ENCODE measurements around the gene PPP1R12B. TPM values are rescaled to one million over a fixed set of nuclear protein-coding genes. Genes with fewer than 3 reads are reported as not detected.
"Not testable (repeated sequence)": the region's sequence is repeated elsewhere in the genome, so short reads cannot be mapped to it uniquely, and the experiment has no call there.

PPP1R12B gene
- total and polyA plus RNA-seq, 2 donors (not counting 1 experiment from before 2014, with no cell fraction given), result 13.4 to 21.7 TPM

DNA sequence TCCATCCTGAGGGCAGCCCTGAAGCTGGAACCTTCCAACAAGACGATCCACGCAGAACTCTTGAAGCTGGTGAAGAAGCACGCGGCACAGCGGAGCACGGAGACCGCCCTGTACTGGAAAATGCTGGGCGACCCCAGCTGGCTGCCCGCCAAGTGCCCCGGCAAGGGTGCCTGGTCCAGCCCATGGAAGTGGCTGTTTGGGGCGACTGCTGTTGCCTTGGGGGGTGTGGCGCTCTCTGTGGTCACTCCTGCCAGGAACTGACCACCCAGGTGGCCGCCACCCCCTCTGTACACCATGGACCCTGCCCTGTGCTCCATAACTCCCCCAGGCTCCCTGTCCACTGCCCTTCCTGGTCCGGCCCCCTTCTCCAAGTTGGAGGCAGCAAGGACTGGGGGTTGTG is 90.8 kb downstream of the PPP1R12B start:
- Histone ChIP-seq H3K4me1 (ENCODE audit: control insufficient read depth, extremely low read depth, insufficient read depth, low read length) (no peaks in the 10 kb centered on the region), H3K9ac (ENCODE audit: insufficient read depth, low read length) (no peak overlapping the region), H3K79me2 (ENCODE audit: control insufficient read depth, insufficient read depth, low read length) (no peaks in the 10 kb centered on the region), H3K27ac (ENCODE audit: insufficient read depth, low read length) (no peak overlapping the region), H3K4me2 (ENCODE audit: extremely low read depth, insufficient read depth, low read length) (no peak overlapping the region), H3K9me3 (ENCODE audit: control insufficient read depth, insufficient read depth, low read depth, low read length) (no peaks in the 10 kb centered on the region), H4K20me1 (ENCODE audit: control insufficient read depth, extremely low read depth, insufficient read depth, low read length) (no peaks in the 10 kb centered on the region), H3K4me3 (replicated peaks in 1 of 4; ENCODE audit: control extremely low read depth in 1 of 4, insufficient read depth in 1 of 4, low read depth in 3 of 4, low read length in 4 of 4) (no peak overlapping the region), H3K36me3 (ENCODE audit: control insufficient read depth, insufficient read depth, low read length) (peaks cover 11% of the 10 kb centered on the region), H3K27me3 (ENCODE audit: control insufficient read depth, insufficient read depth, low read length) (no peaks in the 10 kb centered on the region), H2AFZ (ENCODE audit: low read length) (no peak overlapping the region)
- TF ChIP-seq, protein P1, sequence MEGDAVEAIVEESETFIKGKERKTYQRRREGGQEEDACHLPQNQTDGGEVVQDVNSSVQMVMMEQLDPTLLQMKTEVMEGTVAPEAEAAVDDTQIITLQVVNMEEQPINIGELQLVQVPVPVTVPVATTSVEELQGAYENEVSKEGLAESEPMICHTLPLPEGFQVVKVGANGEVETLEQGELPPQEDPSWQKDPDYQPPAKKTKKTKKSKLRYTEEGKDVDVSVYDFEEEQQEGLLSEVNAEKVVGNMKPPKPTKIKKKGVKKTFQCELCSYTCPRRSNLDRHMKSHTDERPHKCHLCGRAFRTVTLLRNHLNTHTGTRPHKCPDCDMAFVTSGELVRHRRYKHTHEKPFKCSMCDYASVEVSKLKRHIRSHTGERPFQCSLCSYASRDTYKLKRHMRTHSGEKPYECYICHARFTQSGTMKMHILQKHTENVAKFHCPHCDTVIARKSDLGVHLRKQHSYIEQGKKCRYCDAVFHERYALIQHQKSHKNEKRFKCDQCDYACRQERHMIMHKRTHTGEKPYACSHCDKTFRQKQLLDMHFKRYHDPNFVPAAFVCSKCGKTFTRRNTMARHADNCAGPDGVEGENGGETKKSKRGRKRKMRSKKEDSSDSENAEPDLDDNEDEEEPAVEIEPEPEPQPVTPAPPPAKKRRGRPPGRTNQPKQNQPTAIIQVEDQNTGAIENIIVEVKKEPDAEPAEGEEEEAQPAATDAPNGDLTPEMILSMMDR (conservative IDR thresholded peaks at IDR 0.05 in 1 of 2, IDR thresholded peaks at IDR 0.05 in 1 of 2; ENCODE audit: low read depth in 1 of 2, low read length in 2 of 2), result no peak
- no peak for TF ChIP-seq EZH2 (IDR thresholded peaks at IDR 0.05; ENCODE audit: low read length, missing control alignments)
- DNase-seq (ENCODE audit: low read depth in 2 of 2), result no peak

GRCh38 chr1:202448140-202448539 is 99.6 kb downstream of the PPP1R12B start:
- not testable (repeated sequence) for H4K20me1 ChIP-seq (ENCODE audit: control insufficient read depth, extremely low read depth, insufficient read depth, low read length); H3K4me3 ChIP-seq (replicated peaks in 1 of 4; ENCODE audit: control extremely low read depth in 1 of 4, insufficient read depth in 1 of 4, low read depth in 3 of 4, low read length in 4 of 4); H3K9me3 ChIP-seq (ENCODE audit: control insufficient read depth, insufficient read depth, low read depth, low read length); H2AFZ ChIP-seq (ENCODE audit: low read length); H3K4me2 ChIP-seq (ENCODE audit: extremely low read depth, insufficient read depth, low read length); H3K9ac ChIP-seq (ENCODE audit: insufficient read depth, low read length); DNase-seq (ENCODE audit: low read depth in 2 of 2); H3K27me3 ChIP-seq (ENCODE audit: control insufficient read depth, insufficient read depth, low read length); H3K36me3 ChIP-seq (ENCODE audit: control insufficient read depth, insufficient read depth, low read length); H3K4me1 ChIP-seq (ENCODE audit: control insufficient read depth, extremely low read depth, insufficient read depth, low read length); H3K79me2 ChIP-seq (ENCODE audit: control insufficient read depth, insufficient read depth, low read length); H3K27ac ChIP-seq (ENCODE audit: insufficient read depth, low read length)

DNA sequence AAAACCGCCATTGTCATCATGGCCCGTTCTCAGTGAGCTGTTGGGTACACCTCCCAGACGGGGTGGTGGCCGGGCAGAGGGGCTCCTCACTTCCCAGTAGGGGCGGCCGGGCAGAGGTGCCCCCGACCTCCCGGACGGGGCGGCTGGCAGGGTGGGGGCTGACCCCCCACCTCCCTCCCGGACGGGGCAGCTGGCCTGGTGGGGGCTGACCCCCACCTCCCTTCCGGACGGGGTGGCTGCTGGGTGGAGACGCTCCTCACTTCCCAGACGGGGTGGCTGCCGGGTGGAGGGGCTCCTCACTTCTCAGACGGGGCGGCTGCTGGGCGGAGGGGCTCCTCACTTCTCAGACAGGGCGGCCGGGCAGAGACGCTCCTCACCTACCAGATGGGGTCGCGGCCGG is 103.1 kb downstream of the PPP1R12B start:
- not testable (repeated sequence) for H3K9ac ChIP-seq (ENCODE audit: insufficient read depth, low read length); H4K20me1 ChIP-seq (ENCODE audit: control insufficient read depth, extremely low read depth, insufficient read depth, low read length); H3K27ac ChIP-seq (ENCODE audit: insufficient read depth, low read length); H3K36me3 ChIP-seq (ENCODE audit: control insufficient read depth, insufficient read depth, low read length); H3K27me3 ChIP-seq (ENCODE audit: control insufficient read depth, insufficient read depth, low read length); H3K4me3 ChIP-seq (replicated peaks in 1 of 4; ENCODE audit: control extremely low read depth in 1 of 4, insufficient read depth in 1 of 4, low read depth in 3 of 4, low read length in 4 of 4); H3K4me2 ChIP-seq (ENCODE audit: extremely low read depth, insufficient read depth, low read length); H3K9me3 ChIP-seq (ENCODE audit: control insufficient read depth, insufficient read depth, low read depth, low read length); H3K79me2 ChIP-seq (ENCODE audit: control insufficient read depth, insufficient read depth, low read length); DNase-seq (ENCODE audit: low read depth in 2 of 2); H3K4me1 ChIP-seq (ENCODE audit: control insufficient read depth, extremely low read depth, insufficient read depth, low read length); H2AFZ ChIP-seq (ENCODE audit: low read length)

- no peak overlapping the region for H3K9ac ChIP-seq (ENCODE audit: insufficient read depth, low read length)
- no peak overlapping the region for H3K4me2 ChIP-seq (ENCODE audit: extremely low read depth, insufficient read depth, low read length)
- H3K27ac ChIP-seq (ENCODE audit: insufficient read depth, low read length), result no peak overlapping the region
- no peak overlapping the region for H2AFZ ChIP-seq (ENCODE audit: low read length)
- no peak for TF ChIP-seq EZH2 (IDR thresholded peaks at IDR 0.05; ENCODE audit: low read length, missing control alignments)
- TF ChIP-seq, protein P1 (conservative IDR thresholded peaks at IDR 0.05 in 1 of 2, IDR thresholded peaks at IDR 0.05 in 1 of 2; ENCODE audit: low read depth in 1 of 2, low read length in 2 of 2), result no peak
- H4K20me1 ChIP-seq (ENCODE audit: control insufficient read depth, extremely low read depth, insufficient read depth, low read length), result no peaks in the 10 kb centered on the region
- H3K4me3 ChIP-seq (replicated peaks in 1 of 4; ENCODE audit: control extremely low read depth in 1 of 4, insufficient read depth in 1 of 4, low read depth in 3 of 4, low read length in 4 of 4), result no peak overlapping the region
- DNase-seq (ENCODE audit: low read depth in 2 of 2), result no peak
- no peaks in the 10 kb centered on the region for H3K36me3 ChIP-seq (ENCODE audit: control insufficient read depth, insufficient read depth, low read length)
- H3K9me3 ChIP-seq (ENCODE audit: control insufficient read depth, insufficient read depth, low read depth, low read length), result no peaks in the 10 kb centered on the region
- no peaks in the 10 kb centered on the region for H3K79me2 ChIP-seq (ENCODE audit: control insufficient read depth, insufficient read depth, low read length)
- H3K27me3 ChIP-seq (ENCODE audit: control insufficient read depth, insufficient read depth, low read length), result no peaks in the 10 kb centered on the region
- peaks cover 5% of the 10 kb centered on the region for H3K4me1 ChIP-seq (ENCODE audit: control insufficient read depth, extremely low read depth, insufficient read depth, low read length)
These were observed 104.0 kb downstream of the PPP1R12B start for GRCh38 chr1:202452508-202452907.

GRCh38 chr1:202456372-202457169 is 108.1 kb downstream of the PPP1R12B start:
- not testable (repeated sequence) for H3K4me3 ChIP-seq (replicated peaks in 1 of 4; ENCODE audit: control extremely low read depth in 1 of 4, insufficient read depth in 1 of 4, low read depth in 3 of 4, low read length in 4 of 4); H3K27me3 ChIP-seq (ENCODE audit: control insufficient read depth, insufficient read depth, low read length); H3K79me2 ChIP-seq (ENCODE audit: control insufficient read depth, insufficient read depth, low read length); H3K36me3 ChIP-seq (ENCODE audit: control insufficient read depth, insufficient read depth, low read length); H2AFZ ChIP-seq (ENCODE audit: low read length); H3K9ac ChIP-seq (ENCODE audit: insufficient read depth, low read length); H4K20me1 ChIP-seq (ENCODE audit: control insufficient read depth, extremely low read depth, insufficient read depth, low read length); H3K4me2 ChIP-seq (ENCODE audit: extremely low read depth, insufficient read depth, low read length); H3K9me3 ChIP-seq (ENCODE audit: control insufficient read depth, insufficient read depth, low read depth, low read length)
- peaks cover 11% of the 10 kb centered on the region for H3K4me1 ChIP-seq (ENCODE audit: control insufficient read depth, extremely low read depth, insufficient read depth, low read length)
- peak; percentile 63 to 64 for DNase-seq (ENCODE audit: low read depth in 2 of 2)
- peak overlapping the region; percentile 38 for H3K27ac ChIP-seq (ENCODE audit: insufficient read depth, low read length)
